Neural cell (in vitro differentiated cells): Measurements from ENCODE around the gene DCC. TPM values are rescaled to one million over a fixed set of nuclear protein-coding genes. Genes with fewer than 3 reads are reported as not detected.

Experiments used
- H2AFZ ChIP-seq: fragments of 200-600, 300-800 bp; sonication (generic), shearing (Covaris generic); 2 replicates; pipeline ENCODE4 v1.6.0; 2014; ENCODE audit warnings: low read depth, mild to moderate bottlenecking, antibody characterized with exemption, low read length, moderate library complexity
- H3F3A ChIP-seq: fragments of 200-600 bp; shearing (Covaris generic); 2 replicates; pipeline ENCODE4 v1.6.1; 2016; ENCODE audit warnings: mild to moderate bottlenecking, moderate library complexity, mixed read lengths, antibody characterized with exemption, low read length; ENCODE audit not compliant: insufficient read depth, poor library complexity, severe bottlenecking
- H3K27ac ChIP-seq: fragments of 200-600, 300-800 bp; sonication (generic), shearing (Covaris generic); 2 replicates; pipeline ENCODE4 v1.5.1; 2014; ENCODE audit warnings: mild to moderate bottlenecking, low read length, moderate library complexity
- H3K27me3 ChIP-seq: fragments of 300-800, 200-600 bp; sonication (generic), shearing (Covaris generic); 2 replicates; pipeline ENCODE4 v1.6.0; 2014; ENCODE audit warnings: mild to moderate bottlenecking, low read depth, low read length, moderate library complexity; ENCODE audit not compliant: insufficient read depth
- H3K36me3 ChIP-seq: fragments of 300-800, 200-600 bp; sonication (generic), shearing (Covaris generic); 2 replicates; pipeline ENCODE4 v1.5.1; 2014; ENCODE audit warnings: mild to moderate bottlenecking, antibody characterized with exemption, low read length, moderate library complexity; ENCODE audit not compliant: insufficient read depth
- H3K4me2 ChIP-seq: fragments of 300-800, 200-600 bp; sonication (generic), shearing (Covaris generic); 2 replicates; pipeline ENCODE4 v1.6.0; 2014; ENCODE audit warnings: mild to moderate bottlenecking, low read length
- H3K4me3 ChIP-seq: fragments of 300-800, 200-600 bp; sonication (generic), shearing (Covaris generic); 2 replicates; pipeline ENCODE4 v1.5.1; 2014; ENCODE audit warnings: mild to moderate bottlenecking, low read length, moderate library complexity
- H3K79me2 ChIP-seq: fragments of 200-600 bp; shearing (Covaris generic); replicated peaks from 2 replicates; pipeline ENCODE4 v1.6.0; 2014; ENCODE audit warnings: mild to moderate bottlenecking, low read length, moderate library complexity; ENCODE audit not compliant: insufficient read depth
- H3K9ac ChIP-seq: fragments of 300-800, 200-600 bp; sonication (generic), shearing (Covaris generic); 2 replicates; pipeline ENCODE4 v1.6.1; 2016; ENCODE audit warnings: mild to moderate bottlenecking, low read length, mixed read lengths
- H3K9me2 ChIP-seq: fragments of 200-600 bp; shearing (Covaris generic); 2 replicates; pipeline ENCODE4 v1.6.1; 2016; ENCODE audit warnings: mild to moderate bottlenecking, low read length, mixed read lengths; ENCODE audit not compliant: insufficient read depth
- H3K9me3 ChIP-seq: fragments of 200-600, 300-800 bp; sonication (generic), shearing (Covaris generic); 2 replicates; pipeline ENCODE4 v1.6.1; 2016; ENCODE audit warnings: mild to moderate bottlenecking, mixed run types, low read length, moderate library complexity, mixed read lengths
- H4K20me1 ChIP-seq: fragments of 200-600 bp; shearing (Covaris generic); 2 replicates; pipeline ENCODE4 v1.6.1; 2016; ENCODE audit warnings: mild to moderate bottlenecking, mixed run types; ENCODE audit not compliant: insufficient read depth
- CTCF ChIP-seq: fragments of 450-650 bp; IDR thresholded peaks from 2 replicates; pipeline ENCODE4 v1.5.1; 2014; ENCODE audit warnings: antibody characterized with exemption, mild to moderate bottlenecking, moderate library complexity; ENCODE audit not compliant: poor library complexity, severe bottlenecking
- EP300 ChIP-seq: fragments of 450-650 bp; conservative IDR thresholded peaks from 2 replicates; pipeline ENCODE4 v1.6.1; 2014; ENCODE audit warnings: antibody characterized with exemption, mild to moderate bottlenecking, moderate library complexity; ENCODE audit not compliant: poor library complexity, severe bottlenecking
- EZH2 ChIP-seq: fragments of 200-600, 300-800 bp; shearing (Covaris generic), sonication (generic); IDR thresholded peaks from 2 replicates; pipeline ENCODE4 v1.6.1; 2014; ENCODE audit warnings: antibody characterized with exemption, low read length, borderline replicate concordance, mild to moderate bottlenecking; ENCODE audit not compliant: insufficient read depth, poor library complexity, severe bottlenecking
- MXI1 ChIP-seq: fragments of 450-650 bp; conservative IDR thresholded peaks from 2 replicates; pipeline ENCODE4 v1.6.1; 2014; ENCODE audit warnings: antibody characterized with exemption, mild to moderate bottlenecking; ENCODE audit not compliant: poor library complexity, severe bottlenecking
- POLR2AphosphoS5 ChIP-seq: IDR thresholded peaks from 2 replicates; pipeline ENCODE4 v1.6.1; 2012
- RAD21 ChIP-seq: fragments of 450-650 bp; conservative IDR thresholded peaks from 2 replicates; pipeline ENCODE4 v1.6.1; 2014; ENCODE audit warnings: antibody characterized with exemption, mild to moderate bottlenecking, moderate library complexity
- REST ChIP-seq: IDR thresholded peaks from 2 replicates; pipeline ENCODE4 v1.6.1; 2012; ENCODE audit warnings: borderline replicate concordance
- SMC3 ChIP-seq: fragments of 450-650 bp; conservative IDR thresholded peaks from 2 replicates; pipeline ENCODE4 v1.6.1; 2014; ENCODE audit warnings: antibody characterized with exemption, mild to moderate bottlenecking, moderate library complexity; ENCODE audit not compliant: poor library complexity
- TAF1 ChIP-seq: IDR thresholded peaks from 2 replicates; pipeline ENCODE4 v1.6.1; 2012; ENCODE audit warnings: low read depth
- polyA plus RNA-seq: library from polyadenylated mRNA; depleted of rRNA; stranded (reverse); fragments of >200 nt; gene quantifications from 2 replicates; pipeline ENCODE4 v1.2.3, GENCODE V29; 2014

The DCC gene
- polyA plus RNA-seq, 1 donor from 2014 or later: 40.7 TPM

- Histone ChIP-seq H3K9ac (no peak overlapping the region), H3K9me3 (no peaks in the 10 kb centered on the region), H2AFZ (no peak overlapping the region), H3K36me3 (no peaks in the 10 kb centered on the region), H3K79me2 (peaks cover 6% of the 10 kb centered on the region), H3K4me3 (no peak overlapping the region), H3K9me2 (no peaks in the 10 kb centered on the region), H3K4me2 (no peak overlapping the region), H3F3A (no peaks in the 10 kb centered on the region), H4K20me1 (no peaks in the 10 kb centered on the region), H3K27ac (no peak overlapping the region), H3K27me3 (no peaks in the 10 kb centered on the region)
- TF ChIP-seq SMC3: no peak
- no peak for TF ChIP-seq EZH2
- TF ChIP-seq MXI1: no peak
- no peak for TF ChIP-seq CTCF
- TF ChIP-seq POLR2AphosphoS5: no peak
- TF ChIP-seq RAD21: no peak
- TF ChIP-seq REST: no peak
- no peak for TF ChIP-seq EP300
- no peak for TF ChIP-seq TAF1
Observed at GRCh38 chr18:52582516-52582915, 242.5 kb downstream of the DCC start.

GRCh38 chr18:52588931-52589330 lies 248.9 kb downstream of the DCC start:
- no peaks in the 10 kb centered on the region for H3K9me2 ChIP-seq
- no peaks in the 10 kb centered on the region for H3K27me3 ChIP-seq
- no peaks in the 10 kb centered on the region for H3K9me3 ChIP-seq
- H4K20me1 ChIP-seq: no peaks in the 10 kb centered on the region
- H3K4me2 ChIP-seq: no peak overlapping the region
- no peaks in the 10 kb centered on the region for H3F3A ChIP-seq
- no peak overlapping the region for H3K4me3 ChIP-seq
- no peaks in the 10 kb centered on the region for H3K36me3 ChIP-seq
- TF ChIP-seq SMC3 (no peak), EZH2 (no peak), RAD21 (no peak), MXI1 (no peak), TAF1 (no peak), EP300 (no peak), CTCF (no peak), REST (no peak), POLR2AphosphoS5 (no peak)
- H3K79me2 ChIP-seq: peaks cover 4% of the 10 kb centered on the region
- H3K9ac ChIP-seq: no peak overlapping the region
- no peak overlapping the region for H2AFZ ChIP-seq
- no peak overlapping the region for H3K27ac ChIP-seq
